ENCODE data around the gene GTF2H2C. TPM values are rescaled to one million over a fixed set of nuclear protein-coding genes. Genes with fewer than 3 reads are reported as not detected.
"Not testable (repeated sequence)": the region's sequence is repeated elsewhere in the genome, so short reads cannot be mapped to it uniquely, and the experiment has no call there.

The GTF2H2C gene
- total RNA-seq, 2 experiments from 2014 or later: 44.9 to 60.1 TPM

- H2AFZ ChIP-seq (ENCODE audit: low read length); H3K9me2 ChIP-seq (ENCODE audit: insufficient read depth, low read length); BruUV-seq (replicated peaks); intact Hi-C loops (cut with micrococcal nuclease; ENCODE audit: unreplicated experiment); H4K20me1 ChIP-seq (ENCODE audit: insufficient read depth, low read length); H3K4me1 ChIP-seq (ENCODE audit: insufficient read depth, low read length, poor library complexity, severe bottlenecking); DNase-seq (ENCODE audit: low spot score); H3K9me3 ChIP-seq (ENCODE audit: low read length); H3K4me2 ChIP-seq (ENCODE audit: low read length); H3K79me2 ChIP-seq (ENCODE audit: insufficient read depth, low read depth, low read length); H3K27ac ChIP-seq (ENCODE audit: low read depth, low read length, poor library complexity, severe bottlenecking); CTCF ChIA-PET (ENCODE audit: unreplicated experiment); H3K4me3 ChIP-seq (ENCODE audit: low read depth, low read length, poor library complexity, severe bottlenecking); H3K36me3 ChIP-seq (ENCODE audit: insufficient read depth, low read length); POLR2A ChIA-PET: not testable (repeated sequence)
Measured at GRCh38 chr5:69542838-69543618, 17.0 kb upstream of the GTF2H2C start.

DNA sequence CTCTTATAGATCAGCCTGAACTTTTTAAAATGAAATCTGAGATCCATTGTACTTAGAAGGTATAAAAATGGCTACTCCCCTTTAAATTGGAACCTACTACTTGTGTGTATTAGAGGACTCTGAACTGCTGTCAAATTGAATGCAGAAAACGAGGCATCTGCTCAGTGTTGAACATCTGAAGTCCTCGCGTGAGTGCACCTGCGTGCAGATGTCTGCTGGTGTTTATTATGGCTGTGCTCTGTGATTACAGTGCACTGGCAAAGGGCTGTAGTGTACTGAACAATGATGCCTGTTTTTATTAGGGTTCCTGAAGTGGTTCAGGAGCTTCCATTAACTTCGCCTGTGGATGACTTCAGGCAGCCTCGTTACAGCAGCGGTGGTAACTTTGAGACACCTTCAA, 15.4 kb upstream of the GTF2H2C start:
- BruUV-seq (replicated peaks); H3K9me3 ChIP-seq (ENCODE audit: low read length); H3K4me1 ChIP-seq (ENCODE audit: insufficient read depth, low read length, poor library complexity, severe bottlenecking); H3K4me3 ChIP-seq (ENCODE audit: low read depth, low read length, poor library complexity, severe bottlenecking); H3K27ac ChIP-seq (ENCODE audit: low read depth, low read length, poor library complexity, severe bottlenecking); H2AFZ ChIP-seq (ENCODE audit: low read length); H3K36me3 ChIP-seq (ENCODE audit: insufficient read depth, low read length); intact Hi-C loops (cut with micrococcal nuclease; ENCODE audit: unreplicated experiment); H3K4me2 ChIP-seq (ENCODE audit: low read length); CTCF ChIA-PET (ENCODE audit: unreplicated experiment); DNase-seq (ENCODE audit: low spot score); POLR2A ChIA-PET; H3K9me2 ChIP-seq (ENCODE audit: insufficient read depth, low read length); H3K79me2 ChIP-seq (ENCODE audit: insufficient read depth, low read depth, low read length); H4K20me1 ChIP-seq (ENCODE audit: insufficient read depth, low read length): not testable (repeated sequence)

GRCh38 chr5:69560587-69561431, 818 bp downstream of the GTF2H2C start:
- H4K20me1 ChIP-seq (ENCODE audit: insufficient read depth, low read length); H3K9me2 ChIP-seq (ENCODE audit: insufficient read depth, low read length); intact Hi-C loops (cut with micrococcal nuclease; ENCODE audit: unreplicated experiment); H3K36me3 ChIP-seq (ENCODE audit: insufficient read depth, low read length); H3K9me3 ChIP-seq (ENCODE audit: low read length); H2AFZ ChIP-seq (ENCODE audit: low read length); H3K27ac ChIP-seq (ENCODE audit: low read depth, low read length, poor library complexity, severe bottlenecking); H3K4me1 ChIP-seq (ENCODE audit: insufficient read depth, low read length, poor library complexity, severe bottlenecking); DNase-seq (ENCODE audit: low spot score); POLR2A ChIA-PET; CTCF ChIA-PET (ENCODE audit: unreplicated experiment); H3K79me2 ChIP-seq (ENCODE audit: insufficient read depth, low read depth, low read length): not testable (repeated sequence)
- Histone ChIP-seq H3K4me3 (ENCODE audit: low read depth, low read length, poor library complexity, severe bottlenecking) (peak overlapping the region; percentile 66), H3K4me2 (ENCODE audit: low read length) (peak overlapping the region; percentile 57)
- BruUV-seq (replicated peaks): TSS peak; percentile 95

DNA sequence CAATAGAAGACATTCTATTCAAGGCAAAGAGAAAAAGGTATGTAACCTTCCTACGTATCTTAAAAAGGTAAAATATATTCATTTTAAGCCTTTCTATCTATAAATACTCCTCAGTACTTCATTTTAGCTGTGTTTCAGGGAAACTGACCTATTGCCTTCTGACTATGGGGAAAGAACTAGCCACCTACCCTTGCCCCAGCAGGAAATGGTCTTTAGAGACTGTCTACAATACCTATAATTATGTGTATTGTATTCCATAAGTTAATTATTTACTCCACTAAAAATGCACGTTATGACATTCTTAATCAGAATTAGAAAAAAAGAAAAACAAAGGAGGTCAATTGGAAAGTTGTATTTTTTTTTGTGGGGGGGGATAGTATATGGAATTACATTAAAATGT, 6.2 kb downstream of the GTF2H2C start:
- H4K20me1 ChIP-seq (ENCODE audit: insufficient read depth, low read length); CTCF ChIA-PET (ENCODE audit: unreplicated experiment); H3K9me3 ChIP-seq (ENCODE audit: low read length); H3K4me2 ChIP-seq (ENCODE audit: low read length); BruUV-seq (replicated peaks); H3K4me3 ChIP-seq (ENCODE audit: low read depth, low read length, poor library complexity, severe bottlenecking); H3K27ac ChIP-seq (ENCODE audit: low read depth, low read length, poor library complexity, severe bottlenecking); H2AFZ ChIP-seq (ENCODE audit: low read length); H3K9me2 ChIP-seq (ENCODE audit: insufficient read depth, low read length); H3K79me2 ChIP-seq (ENCODE audit: insufficient read depth, low read depth, low read length); DNase-seq (ENCODE audit: low spot score); H3K4me1 ChIP-seq (ENCODE audit: insufficient read depth, low read length, poor library complexity, severe bottlenecking); POLR2A ChIA-PET; H3K36me3 ChIP-seq (ENCODE audit: insufficient read depth, low read length); intact Hi-C loops (cut with micrococcal nuclease; ENCODE audit: unreplicated experiment): not testable (repeated sequence)

- intact Hi-C loops (cut with micrococcal nuclease; ENCODE audit: unreplicated experiment); BruUV-seq (replicated peaks): not testable (repeated sequence)
Measured at GRCh38 chr5:69568072-69568471, 8.1 kb downstream of the GTF2H2C start.

GRCh38 chr5:69583356-69583755, 23.4 kb downstream of the GTF2H2C start:
- H2AFZ ChIP-seq (ENCODE audit: low read length); BruUV-seq (replicated peaks); H3K4me1 ChIP-seq (ENCODE audit: insufficient read depth, low read length, poor library complexity, severe bottlenecking); H3K36me3 ChIP-seq (ENCODE audit: insufficient read depth, low read length); H4K20me1 ChIP-seq (ENCODE audit: insufficient read depth, low read length); H3K4me2 ChIP-seq (ENCODE audit: low read length); POLR2A ChIA-PET; H3K9me2 ChIP-seq (ENCODE audit: insufficient read depth, low read length); H3K9me3 ChIP-seq (ENCODE audit: low read length); intact Hi-C loops (cut with micrococcal nuclease; ENCODE audit: unreplicated experiment); H3K4me3 ChIP-seq (ENCODE audit: low read depth, low read length, poor library complexity, severe bottlenecking); CTCF ChIA-PET (ENCODE audit: unreplicated experiment); H3K27ac ChIP-seq (ENCODE audit: low read depth, low read length, poor library complexity, severe bottlenecking); DNase-seq (ENCODE audit: low spot score); H3K79me2 ChIP-seq (ENCODE audit: insufficient read depth, low read depth, low read length): not testable (repeated sequence)

More at GRCh38 chr5:69568072-69568471, 8.1 kb downstream of the GTF2H2C start:
- H4K20me1 ChIP-seq (ENCODE audit: insufficient read depth, low read length); DNase-seq (ENCODE audit: low spot score); H3K4me1 ChIP-seq (ENCODE audit: insufficient read depth, low read length, poor library complexity, severe bottlenecking); H3K9me2 ChIP-seq (ENCODE audit: insufficient read depth, low read length); H2AFZ ChIP-seq (ENCODE audit: low read length); H3K4me2 ChIP-seq (ENCODE audit: low read length); H3K36me3 ChIP-seq (ENCODE audit: insufficient read depth, low read length); H3K9me3 ChIP-seq (ENCODE audit: low read length); H3K4me3 ChIP-seq (ENCODE audit: low read depth, low read length, poor library complexity, severe bottlenecking); H3K79me2 ChIP-seq (ENCODE audit: insufficient read depth, low read depth, low read length); H3K27ac ChIP-seq (ENCODE audit: low read depth, low read length, poor library complexity, severe bottlenecking); CTCF ChIA-PET (ENCODE audit: unreplicated experiment): not testable (repeated sequence)
- POLR2A ChIA-PET: interaction anchor here (0.7 kb wide), 1 partner anchor 1395 kb away, joined by 3 read pairs; no protein-coding TSS in a partner anchor

All from OCI-LY7 (cell line).